Measurements from ENCODE around the gene NTF4.

Gene NTF4

GRCh38 chr19:49017041-49017665, 47.5 kb downstream of the NTF4 start, which contains the start of gene LHB:
Gene LHB, minus strand, starts transcription at chr19:49017091. Its CDS starts 10 bp downstream, at chr19:49017081.
- Histone ChIP-seq H4K20me1 (ENCODE audit: insufficient read depth, low read length) (no peaks in the 10 kb centered on the region), H3K79me2 (ENCODE audit: insufficient read depth, low read length) (no peaks in the 10 kb centered on the region), H3K9ac (ENCODE audit: low read length) (peak within 1 kb of the TSS; percentile 60), H3K36me3 (ENCODE audit: insufficient read depth, low read length) (peaks cover 37% of the 10 kb centered on the region), H3K9me3 (ENCODE audit: low read length) (no peaks in the 10 kb centered on the region), H3K27me3 (ENCODE audit: insufficient read depth, low read length) (no peaks in the 10 kb centered on the region), H3K27ac (ENCODE audit: low read depth, low read length, poor library complexity, severe bottlenecking) (no peak within 1 kb of the TSS), H3K9me2 (ENCODE audit: low read depth, low read length) (no peaks in the 10 kb centered on the region), H3K4me1 (ENCODE audit: insufficient read depth, low read length, severe bottlenecking) (peaks cover 45% of the 10 kb centered on the region), H3F3A (ENCODE audit: insufficient read depth, low read length) (no peaks in the 10 kb centered on the region), H3K4me2 (ENCODE audit: low read length) (peak within 1 kb of the TSS; percentile 70), H2AFZ (ENCODE audit: low read length) (no peak within 1 kb of the TSS), H3K4me3 (ENCODE audit: low read depth, low read length, poor library complexity, severe bottlenecking) (peak within 1 kb of the TSS; percentile 60)
- TF ChIP-seq EZH2 (IDR thresholded peaks at IDR 0.05; ENCODE audit: borderline replicate concordance, low read length) (no peak), CTCF (IDR thresholded peaks at IDR 0.05; ENCODE audit: low read length) (no peak; the same call in 1 of the 2 replicates)

GRCh38 chr19:49016067-49016839, 48.4 kb downstream of the NTF4 start:
- no peaks in the 10 kb centered on the region for H3K27me3 ChIP-seq (ENCODE audit: insufficient read depth, low read length)
- H3F3A ChIP-seq (ENCODE audit: insufficient read depth, low read length) = no peaks in the 10 kb centered on the region
- H3K9me3 ChIP-seq (ENCODE audit: low read length) = no peaks in the 10 kb centered on the region
- no peak overlapping the region for H2AFZ ChIP-seq (ENCODE audit: low read length)
- H3K9ac ChIP-seq (ENCODE audit: low read length) = no peak overlapping the region
- peaks cover 46% of the 10 kb centered on the region for H3K36me3 ChIP-seq (ENCODE audit: insufficient read depth, low read length)
- H3K4me3 ChIP-seq (ENCODE audit: low read depth, low read length, poor library complexity, severe bottlenecking) = no peak overlapping the region
- no peak overlapping the region for H3K27ac ChIP-seq (ENCODE audit: low read depth, low read length, poor library complexity, severe bottlenecking)
- no peaks in the 10 kb centered on the region for H3K9me2 ChIP-seq (ENCODE audit: low read depth, low read length)
- TF ChIP-seq CTCF (IDR thresholded peaks at IDR 0.05; ENCODE audit: low read length) = no peak
- no peak for TF ChIP-seq EZH2 (IDR thresholded peaks at IDR 0.05; ENCODE audit: borderline replicate concordance, low read length)
- peaks cover 41% of the 10 kb centered on the region for H3K4me1 ChIP-seq (ENCODE audit: insufficient read depth, low read length, severe bottlenecking)
- H4K20me1 ChIP-seq (ENCODE audit: insufficient read depth, low read length) = no peaks in the 10 kb centered on the region
- H3K79me2 ChIP-seq (ENCODE audit: insufficient read depth, low read length) = no peaks in the 10 kb centered on the region
- H3K4me2 ChIP-seq (ENCODE audit: low read length) = no peak overlapping the region

DNA sequence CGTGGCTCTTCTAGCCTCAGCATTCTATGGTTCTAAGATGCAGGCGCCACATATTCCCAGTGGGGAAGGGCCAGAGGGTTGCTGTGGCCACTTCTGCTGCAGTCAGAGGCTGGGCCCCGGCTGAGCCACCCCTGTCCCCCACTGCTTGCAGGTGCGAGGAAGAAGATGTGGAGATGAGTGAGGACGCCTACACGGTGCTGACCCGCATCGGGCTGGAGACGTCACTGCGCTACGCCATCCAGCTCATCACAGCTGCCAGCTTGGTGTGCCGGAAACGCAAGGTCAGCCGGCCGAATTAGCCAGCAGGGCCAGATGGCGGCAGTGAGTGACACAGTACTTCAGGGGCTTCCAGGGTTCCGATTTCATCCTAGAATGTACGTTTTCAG, 49.8 kb downstream of the NTF4 start:
- Histone ChIP-seq H3K4me2 (ENCODE audit: low read length) (no peak overlapping the region), H3K9me2 (ENCODE audit: low read depth, low read length) (no peaks in the 10 kb centered on the region), H3K4me3 (ENCODE audit: low read depth, low read length, poor library complexity, severe bottlenecking) (no peak overlapping the region), H3K4me1 (ENCODE audit: insufficient read depth, low read length, severe bottlenecking) (peaks cover 27% of the 10 kb centered on the region), H3K27ac (ENCODE audit: low read depth, low read length, poor library complexity, severe bottlenecking) (no peak overlapping the region), H3K9me3 (ENCODE audit: low read length) (no peaks in the 10 kb centered on the region), H3K79me2 (ENCODE audit: insufficient read depth, low read length) (no peaks in the 10 kb centered on the region), H3K36me3 (ENCODE audit: insufficient read depth, low read length) (peaks cover 60% of the 10 kb centered on the region), H4K20me1 (ENCODE audit: insufficient read depth, low read length) (no peaks in the 10 kb centered on the region), H3F3A (ENCODE audit: insufficient read depth, low read length) (no peaks in the 10 kb centered on the region), H3K9ac (ENCODE audit: low read length) (no peak overlapping the region), H3K27me3 (ENCODE audit: insufficient read depth, low read length) (no peaks in the 10 kb centered on the region), H2AFZ (ENCODE audit: low read length) (no peak overlapping the region)
- no peak for TF ChIP-seq CTCF (IDR thresholded peaks at IDR 0.05; ENCODE audit: low read length)
- TF ChIP-seq EZH2 (IDR thresholded peaks at IDR 0.05; ENCODE audit: borderline replicate concordance, low read length) = no peak
